Stimulated activated CD4-positive, alpha-beta T cell treated with anti-CD3 and anti-CD28 coated beads, TNF-alpha, amount 100 ng/mL, for 24 hours (primary cell): Measurements from ENCODE around the gene C4BPA.

ENCODE experiments used
- DNase-seq, 3 experiments: peaks; one replicate each; pipeline ENCODE4 v3.0.0-alpha.2; 2020; ENCODE audit warnings: low read depth in 3 of 3

C4BPA gene

GRCh38 chr1:207077470-207078377 lies 26.3 kb upstream of the C4BPA start:
- DNase-seq = peak; percentile 25 to 60 (median 35)

- no peak for DNase-seq
These were observed 25.4 kb upstream of the C4BPA start for GRCh38 chr1:207078578-207079132.

GRCh38 chr1:207079706-207080241 lies 24.3 kb upstream of the C4BPA start:
- no peak for DNase-seq

- DNase-seq = no peak
These were observed 22.9 kb upstream of the C4BPA start for GRCh38 chr1:207081088-207081487.

GRCh38 chr1:207081806-207082205 lies 22.2 kb upstream of the C4BPA start:
- DNase-seq = no peak

- no peak for DNase-seq
These were observed 19.8 kb upstream of the C4BPA start for GRCh38 chr1:207084232-207084631.

GRCh38 chr1:207084701-207085180 lies 19.3 kb upstream of the C4BPA start:
- DNase-seq = peak; percentile 16 to 37 (median 20)

GRCh38 chr1:207085887-207086286 lies 18.1 kb upstream of the C4BPA start:
- DNase-seq = no peak

GRCh38 chr1:207088161-207088560 lies 15.9 kb upstream of the C4BPA start:
- DNase-seq = no peak

GRCh38 chr1:207088701-207089626 lies 15.1 kb upstream of the C4BPA start, which contains the start of gene C4BPB:
Gene C4BPB, plus strand, starts transcription at chr1:207088860. Its CDS starts 672 bp downstream, at chr1:207089532.
- no peak for DNase-seq

- no peak for DNase-seq
These were observed 14.2 kb upstream of the C4BPA start for GRCh38 chr1:207089627-207090355.

GRCh38 chr1:207091200-207091908 lies 12.7 kb upstream of the C4BPA start:
- no peak for DNase-seq

- DNase-seq = no peak
These were observed 10.1 kb upstream of the C4BPA start for GRCh38 chr1:207093944-207094343.

GRCh38 chr1:207097871-207098324 lies 6.1 kb upstream of the C4BPA start:
- peak in 1 of 3 experiments; percentile 37 for DNase-seq

- DNase-seq = no peak
These were observed 2.3 kb upstream of the C4BPA start for GRCh38 chr1:207101720-207102119.

GRCh38 chr1:207102146-207102545 lies 1.9 kb upstream of the C4BPA start:
- no peak for DNase-seq

GRCh38 chr1:207102659-207103058 lies 1.4 kb upstream of the C4BPA start:
- DNase-seq = no peak

GRCh38 chr1:207109004-207109403 lies 5.0 kb downstream of the C4BPA start:
- DNase-seq = no peak

GRCh38 chr1:207112616-207113296 lies 8.7 kb downstream of the C4BPA start:
- no peak for DNase-seq

- DNase-seq = no peak
These were observed 11.2 kb downstream of the C4BPA start for GRCh38 chr1:207115269-207115668.
